NCI-H187 treated with DMSO at 0.1 percent for 48 hours (cell line): Measurements from ENCODE around the gene ANKRD44.
"Not testable (repeated sequence)": the region's sequence is repeated elsewhere in the genome, so short reads cannot be mapped to it uniquely, and the experiment has no call there.

Source experiments
- DNase-seq: peaks from one replicate; lab custom pipeline; 2025; lab: John Stamatoyannopoulos, UW

ANKRD44 gene

GRCh38 chr2:197075754-197076337, 234.7 kb downstream of the ANKRD44 start:
- DNase-seq, result no peak

GRCh38 chr2:197075281-197075680, 235.3 kb downstream of the ANKRD44 start:
- DNase-seq, result no peak

GRCh38 chr2:197073701-197074433, 236.7 kb downstream of the ANKRD44 start:
- DNase-seq, result no peak

GRCh38 chr2:197073270-197073669, 237.3 kb downstream of the ANKRD44 start:
- no peak for DNase-seq

- DNase-seq, result no peak
Observed at GRCh38 chr2:197072533-197072932, 238.0 kb downstream of the ANKRD44 start.

- no peak for DNase-seq
Observed at GRCh38 chr2:197071790-197072436, 238.7 kb downstream of the ANKRD44 start.

GRCh38 chr2:197071213-197071612, 239.4 kb downstream of the ANKRD44 start:
- no peak for DNase-seq

GRCh38 chr2:197069958-197070357, 240.6 kb downstream of the ANKRD44 start:
- DNase-seq, result no peak

- not testable (repeated sequence) for DNase-seq
Observed at GRCh38 chr2:197062574-197062973, 248.0 kb downstream of the ANKRD44 start.

- DNase-seq, result no peak
Observed at GRCh38 chr2:197059477-197059876, 251.1 kb downstream of the ANKRD44 start.

- no peak for DNase-seq
Observed at GRCh38 chr2:197058777-197059300, 251.7 kb downstream of the ANKRD44 start.

GRCh38 chr2:197057959-197058358, 252.6 kb downstream of the ANKRD44 start:
- no peak for DNase-seq

- DNase-seq, result no peak
Observed at GRCh38 chr2:197055045-197055444, 255.5 kb downstream of the ANKRD44 start.

- no peak for DNase-seq
Observed at GRCh38 chr2:197054437-197054836, 256.1 kb downstream of the ANKRD44 start.

- no peak for DNase-seq
Observed at GRCh38 chr2:197052356-197052755, 258.2 kb downstream of the ANKRD44 start.

GRCh38 chr2:197045115-197045514, 265.5 kb downstream of the ANKRD44 start:
- no peak for DNase-seq

GRCh38 chr2:197042739-197043196, 267.8 kb downstream of the ANKRD44 start:
- DNase-seq, result no peak

GRCh38 chr2:197037863-197038398, 272.6 kb downstream of the ANKRD44 start:
- DNase-seq, result no peak

GRCh38 chr2:197035002-197035401, 275.6 kb downstream of the ANKRD44 start:
- no peak for DNase-seq

- DNase-seq, result no peak
Observed at GRCh38 chr2:197034292-197034691, 276.3 kb downstream of the ANKRD44 start.

- no peak for DNase-seq
Observed at GRCh38 chr2:197033222-197033621, 277.4 kb downstream of the ANKRD44 start.

GRCh38 chr2:197031803-197032202, 278.8 kb downstream of the ANKRD44 start:
- DNase-seq, result no peak

GRCh38 chr2:197030090-197030489, 280.5 kb downstream of the ANKRD44 start:
- DNase-seq, result no peak
